WTC11 (cell line): ENCODE data around the gene PDCD5. TPM values are rescaled to one million over a fixed set of nuclear protein-coding genes. Genes with fewer than 3 reads are reported as not detected.

ENCODE experiments used
- ATAC-seq: fragments of 200-7000 bp; cut with Tn5 transposase; 2 replicates; pipeline ENCODE4 v1.10.0; 2021; ENCODE audit warnings: mild to moderate bottlenecking, moderate library complexity
- CTCF ChIA-PET: fragments of 300-600 bp; sonication (Branson Sonifier 250); formaldehyde crosslinking; loops from one replicate; lab custom pipeline; 2021; ENCODE audit warnings: antibody characterized with exemption; lab: Charles Lee
- POLR2A ChIA-PET: fragments of 350-600 bp; sonication (Branson Sonifier 250); formaldehyde crosslinking; loops from one replicate; lab custom pipeline; 2021; ENCODE audit warnings: antibody characterized with exemption; lab: Charles Lee
- DNase-seq: peaks from one replicate; pipeline ENCODE4 v3.0.0; 2021; ENCODE audit warnings: low spot score
- H3K27ac Mint-ChIP-seq: 2 replicates; pipeline ENCODE4 v1.8.0; 2021; ENCODE audit warnings: mixed read lengths
- H3K27me3 Mint-ChIP-seq: 2 replicates; pipeline ENCODE4 v1.8.0; 2021; ENCODE audit warnings: low read depth, mild to moderate bottlenecking, moderate library complexity, mixed read lengths
- H3K36me3 Mint-ChIP-seq: 2 replicates; pipeline ENCODE4 v1.8.0; 2021; ENCODE audit warnings: mixed read lengths
- H3K4me1 Mint-ChIP-seq: 2 replicates; pipeline ENCODE4 v1.8.0; 2022; ENCODE audit warnings: mixed read lengths
- H3K4me3 Mint-ChIP-seq: 2 replicates; pipeline ENCODE4 v1.8.0; 2021; ENCODE audit warnings: mild to moderate bottlenecking, moderate library complexity, mixed read lengths
- H3K9me3 Mint-ChIP-seq: 2 replicates; pipeline ENCODE4 v1.8.0; 2021; ENCODE audit warnings: mixed read lengths
- ATF1 ChIP-seq: sonication (generic); formaldehyde crosslinking; IDR thresholded peaks from 2 replicates; pipeline ENCODE4 v1.8.1; 2023; ENCODE audit warnings: mild to moderate bottlenecking, moderate library complexity, missing genetic modification reagents
- CBFB ChIP-seq: sonication (generic); formaldehyde crosslinking; IDR thresholded peaks from 2 replicates; pipeline ENCODE4 v1.8.1; 2022; ENCODE audit warnings: mild to moderate bottlenecking, low read depth, missing genetic modification reagents
- CREB1 ChIP-seq: sonication (generic); formaldehyde crosslinking; IDR thresholded peaks from 2 replicates; pipeline ENCODE4 v1.8.0; 2023; ENCODE audit warnings: mild to moderate bottlenecking, missing genetic modification reagents
- CREM ChIP-seq: sonication (generic); formaldehyde crosslinking; IDR thresholded peaks from 2 replicates; pipeline ENCODE4 v1.8.1; 2022; ENCODE audit warnings: mild to moderate bottlenecking, missing genetic modification reagents, moderate library complexity
- ELF4 ChIP-seq: sonication (generic); formaldehyde crosslinking; IDR thresholded peaks from 2 replicates; pipeline ENCODE4 v1.8.1; 2022; ENCODE audit warnings: low read depth, mild to moderate bottlenecking, moderate library complexity, missing genetic modification reagents
- ETV6 ChIP-seq: sonication (generic); formaldehyde crosslinking; IDR thresholded peaks from 2 replicates; pipeline ENCODE4 v1.8.1; 2022; ENCODE audit warnings: mild to moderate bottlenecking, missing genetic modification reagents
- FOXK1 ChIP-seq: sonication (generic); formaldehyde crosslinking; IDR thresholded peaks from 2 replicates; pipeline ENCODE4 v1.8.0; 2022; ENCODE audit warnings: mild to moderate bottlenecking, moderate library complexity, missing genetic modification reagents
- GABPB1 ChIP-seq: sonication (generic); formaldehyde crosslinking; IDR thresholded peaks from 2 replicates; pipeline ENCODE4 v1.8.1; 2023; ENCODE audit warnings: mild to moderate bottlenecking, missing genetic modification reagents
- HMGA2 ChIP-seq: fragments of 250-450 bp; sonication (Bioruptor Pico); IDR thresholded peaks from 2 replicates; pipeline ENCODE4 v1.4.0; 2021; ENCODE audit warnings: mild to moderate bottlenecking, moderate library complexity
- NR3C1 ChIP-seq: sonication (generic); formaldehyde crosslinking; conservative IDR thresholded peaks from 2 replicates; pipeline ENCODE4 v1.8.1; 2023; ENCODE audit warnings: low read depth, mild to moderate bottlenecking, missing genetic modification reagents
- SMAD3 ChIP-seq: sonication (generic); formaldehyde crosslinking; IDR thresholded peaks from 2 replicates; pipeline ENCODE4 v1.8.0; 2022; ENCODE audit warnings: missing genetic modification reagents, mild to moderate bottlenecking, borderline replicate concordance
- ZNF232 ChIP-seq: sonication (generic); formaldehyde crosslinking; IDR thresholded peaks from 2 replicates; pipeline ENCODE4 v1.8.0; 2022; ENCODE audit warnings: mild to moderate bottlenecking, missing genetic modification reagents
- ZNF317 ChIP-seq: sonication (generic); formaldehyde crosslinking; IDR thresholded peaks from 2 replicates; pipeline ENCODE4 v1.8.1; 2023; ENCODE audit warnings: low read depth, mild to moderate bottlenecking, moderate library complexity, missing genetic modification reagents, borderline replicate concordance
- total RNA-seq: library from RNA; stranded (reverse); gene quantifications from 3 replicates; pipeline ENCODE4 v1.2.3, GENCODE V29; 2021
- TF ChIP-seq, protein P1 (sequence below): sonication (generic); formaldehyde crosslinking; IDR thresholded peaks from 2 replicates; pipeline ENCODE4 v1.8.1; 2022; ENCODE audit warnings: low read depth, mild to moderate bottlenecking, moderate library complexity, missing genetic modification reagents, borderline replicate concordance
- TF ChIP-seq, protein P2 (sequence below): fragments of 250-450 bp; sonication (Bioruptor Pico); IDR thresholded peaks from 2 replicates; pipeline ENCODE4 v1.8.0; 2021; ENCODE audit warnings: mild to moderate bottlenecking
- TF ChIP-seq, protein P3 (sequence below): fragments of 200-600 bp; IDR thresholded peaks from 2 replicates; pipeline ENCODE4 v1.8.0; 2022; ENCODE audit warnings: antibody characterized with exemption
- TF ChIP-seq, protein P4 (sequence below): sonication (generic); formaldehyde crosslinking; IDR thresholded peaks from 2 replicates; pipeline ENCODE4 v1.8.1; 2023; ENCODE audit warnings: mild to moderate bottlenecking, missing genetic modification reagents
- TF ChIP-seq, protein P5 (sequence below): sonication (generic); formaldehyde crosslinking; IDR thresholded peaks from 2 replicates; pipeline ENCODE4 v1.8.1; 2023; ENCODE audit warnings: mild to moderate bottlenecking, moderate library complexity, missing genetic modification reagents
- TF ChIP-seq, protein P6 (sequence below): sonication (generic); formaldehyde crosslinking; conservative IDR thresholded peaks from 2 replicates; pipeline ENCODE4 v1.8.1; 2022; ENCODE audit warnings: mild to moderate bottlenecking, missing genetic modification reagents
- TF ChIP-seq, protein P7 (sequence below): fragments of 250-450 bp; sonication (Bioruptor Pico); IDR thresholded peaks from 2 replicates; pipeline ENCODE4 v1.9.0; 2021; ENCODE audit warnings: mild to moderate bottlenecking, borderline replicate concordance

PDCD5 gene
- total RNA-seq, 1 experiment from 2014 or later = 89.5 TPM

DNA sequence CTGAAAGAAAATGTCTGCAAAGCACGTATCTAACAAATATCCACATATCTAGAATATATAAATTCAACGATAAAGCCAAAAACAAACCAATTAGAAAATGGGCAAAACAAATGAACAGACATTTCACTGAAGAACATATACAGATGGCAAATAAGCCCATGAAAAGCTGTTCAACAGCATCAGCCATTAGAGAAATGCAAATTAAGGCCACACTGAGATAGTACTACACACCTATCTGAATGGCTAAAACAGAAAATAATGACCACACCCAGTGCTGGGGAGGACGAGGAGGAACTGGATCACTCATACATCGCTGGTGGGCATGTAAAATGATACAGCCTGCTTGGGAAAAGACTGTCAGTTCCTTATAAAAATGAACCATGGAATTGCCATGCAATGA is 32.0 kb downstream of the PDCD5 start:
- no peak overlapping the region for H3K4me3 Mint-ChIP-seq
- no peak overlapping the region for H3K27ac Mint-ChIP-seq
- peaks cover 4% of the 10 kb centered on the region for H3K9me3 Mint-ChIP-seq
- no peaks in the 10 kb centered on the region for H3K4me1 Mint-ChIP-seq
- TF ChIP-seq, protein P1, sequence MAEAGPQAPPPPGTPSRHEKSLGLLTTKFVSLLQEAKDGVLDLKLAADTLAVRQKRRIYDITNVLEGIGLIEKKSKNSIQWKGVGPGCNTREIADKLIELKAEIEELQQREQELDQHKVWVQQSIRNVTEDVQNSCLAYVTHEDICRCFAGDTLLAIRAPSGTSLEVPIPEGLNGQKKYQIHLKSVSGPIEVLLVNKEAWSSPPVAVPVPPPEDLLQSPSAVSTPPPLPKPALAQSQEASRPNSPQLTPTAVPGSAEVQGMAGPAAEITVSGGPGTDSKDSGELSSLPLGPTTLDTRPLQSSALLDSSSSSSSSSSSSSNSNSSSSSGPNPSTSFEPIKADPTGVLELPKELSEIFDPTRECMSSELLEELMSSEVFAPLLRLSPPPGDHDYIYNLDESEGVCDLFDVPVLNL (CRISPR knock-in tag) = no peak
- TF ChIP-seq ZNF317 (no peak), HMGA2 (no peak), CREB1 (CRISPR knock-in tag) (no peak), CBFB (no peak), ATF1 (CRISPR knock-in tag) (no peak), CREM (no peak), FOXK1 (CRISPR knock-in tag) (no peak), NR3C1 (CRISPR knock-in tag) (no peak), ELF4 (CRISPR knock-in tag) (no peak), GABPB1 (CRISPR knock-in tag) (no peak), SMAD3 (no peak), ZNF232 (CRISPR knock-in tag) (no peak)
- TF ChIP-seq, protein P2, sequence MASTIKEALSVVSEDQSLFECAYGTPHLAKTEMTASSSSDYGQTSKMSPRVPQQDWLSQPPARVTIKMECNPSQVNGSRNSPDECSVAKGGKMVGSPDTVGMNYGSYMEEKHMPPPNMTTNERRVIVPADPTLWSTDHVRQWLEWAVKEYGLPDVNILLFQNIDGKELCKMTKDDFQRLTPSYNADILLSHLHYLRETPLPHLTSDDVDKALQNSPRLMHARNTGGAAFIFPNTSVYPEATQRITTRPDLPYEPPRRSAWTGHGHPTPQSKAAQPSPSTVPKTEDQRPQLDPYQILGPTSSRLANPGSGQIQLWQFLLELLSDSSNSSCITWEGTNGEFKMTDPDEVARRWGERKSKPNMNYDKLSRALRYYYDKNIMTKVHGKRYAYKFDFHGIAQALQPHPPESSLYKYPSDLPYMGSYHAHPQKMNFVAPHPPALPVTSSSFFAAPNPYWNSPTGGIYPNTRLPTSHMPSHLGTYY (CRISPR knock-in tag) = no peak
- TF ChIP-seq, protein P3, sequence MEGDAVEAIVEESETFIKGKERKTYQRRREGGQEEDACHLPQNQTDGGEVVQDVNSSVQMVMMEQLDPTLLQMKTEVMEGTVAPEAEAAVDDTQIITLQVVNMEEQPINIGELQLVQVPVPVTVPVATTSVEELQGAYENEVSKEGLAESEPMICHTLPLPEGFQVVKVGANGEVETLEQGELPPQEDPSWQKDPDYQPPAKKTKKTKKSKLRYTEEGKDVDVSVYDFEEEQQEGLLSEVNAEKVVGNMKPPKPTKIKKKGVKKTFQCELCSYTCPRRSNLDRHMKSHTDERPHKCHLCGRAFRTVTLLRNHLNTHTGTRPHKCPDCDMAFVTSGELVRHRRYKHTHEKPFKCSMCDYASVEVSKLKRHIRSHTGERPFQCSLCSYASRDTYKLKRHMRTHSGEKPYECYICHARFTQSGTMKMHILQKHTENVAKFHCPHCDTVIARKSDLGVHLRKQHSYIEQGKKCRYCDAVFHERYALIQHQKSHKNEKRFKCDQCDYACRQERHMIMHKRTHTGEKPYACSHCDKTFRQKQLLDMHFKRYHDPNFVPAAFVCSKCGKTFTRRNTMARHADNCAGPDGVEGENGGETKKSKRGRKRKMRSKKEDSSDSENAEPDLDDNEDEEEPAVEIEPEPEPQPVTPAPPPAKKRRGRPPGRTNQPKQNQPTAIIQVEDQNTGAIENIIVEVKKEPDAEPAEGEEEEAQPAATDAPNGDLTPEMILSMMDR = no peak
- TF ChIP-seq, protein P4, sequence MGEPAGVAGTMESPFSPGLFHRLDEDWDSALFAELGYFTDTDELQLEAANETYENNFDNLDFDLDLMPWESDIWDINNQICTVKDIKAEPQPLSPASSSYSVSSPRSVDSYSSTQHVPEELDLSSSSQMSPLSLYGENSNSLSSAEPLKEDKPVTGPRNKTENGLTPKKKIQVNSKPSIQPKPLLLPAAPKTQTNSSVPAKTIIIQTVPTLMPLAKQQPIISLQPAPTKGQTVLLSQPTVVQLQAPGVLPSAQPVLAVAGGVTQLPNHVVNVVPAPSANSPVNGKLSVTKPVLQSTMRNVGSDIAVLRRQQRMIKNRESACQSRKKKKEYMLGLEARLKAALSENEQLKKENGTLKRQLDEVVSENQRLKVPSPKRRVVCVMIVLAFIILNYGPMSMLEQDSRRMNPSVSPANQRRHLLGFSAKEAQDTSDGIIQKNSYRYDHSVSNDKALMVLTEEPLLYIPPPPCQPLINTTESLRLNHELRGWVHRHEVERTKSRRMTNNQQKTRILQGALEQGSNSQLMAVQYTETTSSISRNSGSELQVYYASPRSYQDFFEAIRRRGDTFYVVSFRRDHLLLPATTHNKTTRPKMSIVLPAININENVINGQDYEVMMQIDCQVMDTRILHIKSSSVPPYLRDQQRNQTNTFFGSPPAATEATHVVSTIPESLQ (CRISPR knock-in tag) = no peak
- TF ChIP-seq, protein P5, sequence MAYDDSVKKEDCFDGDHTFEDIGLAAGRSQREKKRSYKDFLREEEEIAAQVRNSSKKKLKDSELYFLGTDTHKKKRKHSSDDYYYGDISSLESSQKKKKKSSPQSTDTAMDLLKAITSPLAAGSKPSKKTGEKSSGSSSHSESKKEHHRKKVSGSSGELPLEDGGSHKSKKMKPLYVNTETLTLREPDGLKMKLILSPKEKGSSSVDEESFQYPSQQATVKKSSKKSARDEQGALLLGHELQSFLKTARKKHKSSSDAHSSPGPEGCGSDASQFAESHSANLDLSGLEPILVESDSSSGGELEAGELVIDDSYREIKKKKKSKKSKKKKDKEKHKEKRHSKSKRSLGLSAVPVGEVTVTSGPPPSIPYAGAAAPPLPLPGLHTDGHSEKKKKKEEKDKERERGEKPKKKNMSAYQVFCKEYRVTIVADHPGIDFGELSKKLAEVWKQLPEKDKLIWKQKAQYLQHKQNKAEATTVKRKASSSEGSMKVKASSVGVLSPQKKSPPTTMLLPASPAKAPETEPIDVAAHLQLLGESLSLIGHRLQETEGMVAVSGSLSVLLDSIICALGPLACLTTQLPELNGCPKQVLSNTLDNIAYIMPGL = no peak
- TF ChIP-seq, protein P6, sequence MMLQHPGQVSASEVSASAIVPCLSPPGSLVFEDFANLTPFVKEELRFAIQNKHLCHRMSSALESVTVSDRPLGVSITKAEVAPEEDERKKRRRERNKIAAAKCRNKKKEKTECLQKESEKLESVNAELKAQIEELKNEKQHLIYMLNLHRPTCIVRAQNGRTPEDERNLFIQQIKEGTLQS (CRISPR knock-in tag) = no peak
- TF ChIP-seq, all 79 proteins: peak for 0
- ChIA-PET POLR2A (no interaction called here), CTCF (no interaction called here)
- no peaks in the 10 kb centered on the region for H3K27me3 Mint-ChIP-seq
- ATAC-seq (no peak), DNase-seq (no peak)
- H3K36me3 Mint-ChIP-seq = peaks cover 47% of the 10 kb centered on the region

DNA sequence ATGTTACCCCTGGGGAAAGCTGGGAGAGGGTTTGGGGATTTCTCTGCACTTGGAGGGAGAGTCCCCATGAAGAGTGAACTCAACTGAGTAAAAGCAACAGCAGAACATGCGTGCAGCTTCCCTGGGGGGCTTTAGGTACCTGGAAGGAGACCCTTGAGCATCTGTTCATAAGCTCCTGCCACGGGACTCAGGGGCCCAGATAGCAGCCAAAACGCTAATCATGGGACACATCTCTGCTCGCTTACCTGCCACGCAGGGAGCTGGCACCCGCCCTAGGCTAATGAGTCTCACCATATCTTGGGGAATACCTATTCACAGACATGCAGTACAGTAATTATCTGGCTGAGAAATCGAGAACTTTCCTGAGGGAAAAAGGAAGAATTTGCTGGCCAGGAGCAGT is 33.9 kb downstream of the PDCD5 start:
- H3K4me1 Mint-ChIP-seq = no peaks in the 10 kb centered on the region
- no peak overlapping the region for H3K27ac Mint-ChIP-seq
- H3K4me3 Mint-ChIP-seq = no peak overlapping the region
- no peaks in the 10 kb centered on the region for H3K27me3 Mint-ChIP-seq
- peaks cover 50% of the 10 kb centered on the region for H3K36me3 Mint-ChIP-seq
- POLR2A ChIA-PET = no interaction called here
- H3K9me3 Mint-ChIP-seq = no peaks in the 10 kb centered on the region
- ATAC-seq = no peak
- no peak for TF ChIP-seq ETV6
- TF ChIP-seq, protein P7, sequence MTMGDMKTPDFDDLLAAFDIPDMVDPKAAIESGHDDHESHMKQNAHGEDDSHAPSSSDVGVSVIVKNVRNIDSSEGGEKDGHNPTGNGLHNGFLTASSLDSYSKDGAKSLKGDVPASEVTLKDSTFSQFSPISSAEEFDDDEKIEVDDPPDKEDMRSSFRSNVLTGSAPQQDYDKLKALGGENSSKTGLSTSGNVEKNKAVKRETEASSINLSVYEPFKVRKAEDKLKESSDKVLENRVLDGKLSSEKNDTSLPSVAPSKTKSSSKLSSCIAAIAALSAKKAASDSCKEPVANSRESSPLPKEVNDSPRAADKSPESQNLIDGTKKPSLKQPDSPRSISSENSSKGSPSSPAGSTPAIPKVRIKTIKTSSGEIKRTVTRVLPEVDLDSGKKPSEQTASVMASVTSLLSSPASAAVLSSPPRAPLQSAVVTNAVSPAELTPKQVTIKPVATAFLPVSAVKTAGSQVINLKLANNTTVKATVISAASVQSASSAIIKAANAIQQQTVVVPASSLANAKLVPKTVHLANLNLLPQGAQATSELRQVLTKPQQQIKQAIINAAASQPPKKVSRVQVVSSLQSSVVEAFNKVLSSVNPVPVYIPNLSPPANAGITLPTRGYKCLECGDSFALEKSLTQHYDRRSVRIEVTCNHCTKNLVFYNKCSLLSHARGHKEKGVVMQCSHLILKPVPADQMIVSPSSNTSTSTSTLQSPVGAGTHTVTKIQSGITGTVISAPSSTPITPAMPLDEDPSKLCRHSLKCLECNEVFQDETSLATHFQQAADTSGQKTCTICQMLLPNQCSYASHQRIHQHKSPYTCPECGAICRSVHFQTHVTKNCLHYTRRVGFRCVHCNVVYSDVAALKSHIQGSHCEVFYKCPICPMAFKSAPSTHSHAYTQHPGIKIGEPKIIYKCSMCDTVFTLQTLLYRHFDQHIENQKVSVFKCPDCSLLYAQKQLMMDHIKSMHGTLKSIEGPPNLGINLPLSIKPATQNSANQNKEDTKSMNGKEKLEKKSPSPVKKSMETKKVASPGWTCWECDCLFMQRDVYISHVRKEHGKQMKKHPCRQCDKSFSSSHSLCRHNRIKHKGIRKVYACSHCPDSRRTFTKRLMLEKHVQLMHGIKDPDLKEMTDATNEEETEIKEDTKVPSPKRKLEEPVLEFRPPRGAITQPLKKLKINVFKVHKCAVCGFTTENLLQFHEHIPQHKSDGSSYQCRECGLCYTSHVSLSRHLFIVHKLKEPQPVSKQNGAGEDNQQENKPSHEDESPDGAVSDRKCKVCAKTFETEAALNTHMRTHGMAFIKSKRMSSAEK (CRISPR knock-in tag) = no peak
- TF ChIP-seq, all 79 proteins: peak for 0
- CTCF ChIA-PET = no interaction called here
- DNase-seq = no peak
